GM11168 (cell line): Measurements from ENCODE around the gene CAPN12.
"Not testable (repeated sequence)": the region's sequence is repeated elsewhere in the genome, so short reads cannot be mapped to it uniquely, and the experiment has no call there.

Experiments used
- in situ Hi-C: fragments of 300-500 bp; cut with MboI; formaldehyde crosslinking; loops from one replicate; pipeline ENCODE4 v1.12.0; 2022; ENCODE audit warnings: low sequenced_read_pairs; ENCODE audit not compliant: unreplicated experiment

CAPN12 gene

DNA sequence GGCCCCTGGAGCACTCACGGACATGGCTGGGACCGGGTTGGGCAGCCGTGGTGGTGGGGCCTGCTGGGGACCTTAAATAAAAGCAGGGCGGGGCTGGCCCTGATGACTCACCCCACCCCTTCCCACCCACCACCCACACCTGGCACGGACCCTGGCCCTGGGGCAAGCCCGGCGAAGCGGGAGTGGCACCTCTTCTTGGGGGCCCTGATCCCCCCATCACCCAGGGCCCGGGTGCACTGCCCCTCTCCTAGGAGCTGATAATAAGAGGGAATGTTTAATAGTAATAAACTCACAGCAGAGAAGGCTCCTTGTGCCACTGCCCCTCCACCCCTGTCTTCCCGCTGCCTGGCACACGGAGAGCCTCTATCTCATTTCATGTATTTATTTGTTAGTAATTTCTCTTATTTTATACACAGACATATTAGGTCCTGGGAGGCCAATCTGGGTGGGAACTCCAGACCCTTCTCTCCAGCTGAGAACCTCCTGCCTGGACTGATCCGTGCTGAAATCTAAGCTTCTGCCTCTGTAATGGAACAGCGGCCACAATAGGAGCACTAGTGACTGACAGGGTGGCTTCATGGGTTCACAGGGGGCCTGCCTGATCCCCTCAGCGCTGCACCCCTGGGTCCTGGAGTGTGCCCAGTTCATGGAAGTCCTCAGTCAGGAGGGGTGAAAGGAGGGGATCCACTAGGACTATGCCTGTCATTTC is 29.3 kb upstream of the CAPN12 start, which contains the start of gene LGALS7:
Gene LGALS7, minus strand, starts transcription at position 49 of the 709 bp plus-strand sequence. Its CDS starts 25 bp downstream, at position 24.
- in situ Hi-C loops = no loop called here

DNA sequence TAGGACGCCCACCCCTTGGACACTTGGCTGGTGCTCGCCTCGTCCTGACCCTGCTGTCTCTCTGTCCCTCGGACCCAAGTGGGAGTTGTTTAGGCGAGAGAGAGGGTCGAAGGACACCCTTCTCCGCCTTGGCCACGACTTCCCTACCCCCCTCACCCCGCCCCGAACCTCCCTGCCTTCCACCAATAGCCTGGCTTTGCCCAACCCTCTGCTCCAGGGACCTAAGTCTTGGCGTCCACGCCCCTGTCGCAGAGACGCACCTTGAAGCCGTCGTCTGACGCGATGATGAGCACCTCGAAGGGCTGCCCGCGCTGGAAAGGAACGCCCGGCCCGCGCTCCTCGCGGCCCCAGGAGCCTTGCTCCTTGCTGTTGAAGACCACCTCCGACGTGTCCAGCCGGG is 27.3 kb upstream of the CAPN12 start:
- in situ Hi-C loops = not testable (repeated sequence)

DNA sequence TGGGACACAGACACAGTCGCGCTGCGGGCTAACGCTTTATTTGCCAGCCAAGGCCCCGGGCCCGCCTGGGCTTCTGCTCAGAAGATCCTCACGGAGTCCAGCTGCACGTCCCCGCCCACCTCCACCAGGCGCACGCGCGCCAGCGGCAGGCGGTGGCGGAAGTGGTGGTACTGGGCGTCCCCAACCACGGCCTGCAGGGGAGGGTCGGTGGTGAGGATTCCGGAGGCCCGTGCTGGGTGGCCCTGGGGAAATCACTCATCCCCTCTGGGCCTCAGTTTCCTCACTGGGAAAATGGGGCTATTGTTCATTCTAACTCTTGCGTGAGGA is 26.6 kb upstream of the CAPN12 start:
- in situ Hi-C loops = not testable (repeated sequence)

DNA sequence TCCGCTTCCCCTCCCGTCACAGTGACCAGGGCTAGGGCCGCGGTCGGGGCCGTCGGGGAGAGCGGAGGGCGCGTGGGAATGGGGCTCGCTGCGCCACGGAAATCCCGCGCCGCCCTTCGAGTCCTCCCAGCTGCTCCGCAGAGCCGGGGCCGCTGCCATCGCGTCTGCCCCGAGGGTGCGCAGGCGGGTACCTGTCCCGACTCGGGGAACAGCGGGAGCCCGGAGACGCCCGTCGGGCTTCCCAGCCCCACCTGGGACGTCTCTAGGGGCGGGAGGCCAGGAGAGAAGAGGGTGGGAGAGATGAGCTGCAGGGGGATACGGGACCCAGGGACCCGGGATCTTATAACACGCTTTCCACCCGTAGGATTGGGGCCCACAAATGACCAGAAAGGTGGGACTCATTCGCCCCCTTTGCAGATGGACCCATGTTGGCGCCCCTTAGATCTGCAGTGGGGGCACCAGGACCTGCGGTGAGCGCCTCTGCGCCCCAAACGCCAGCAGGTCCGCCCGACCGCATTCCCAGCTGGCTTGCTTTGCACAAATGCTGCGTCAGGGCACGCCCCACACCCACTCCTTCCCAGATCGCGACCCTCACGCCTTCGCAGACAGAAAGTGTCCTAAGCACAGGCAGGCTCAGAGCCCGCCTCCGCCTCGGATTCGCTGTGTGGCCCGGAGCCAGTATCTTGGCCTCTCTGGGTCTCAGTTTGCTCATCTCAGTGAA is 26.1 kb upstream of the CAPN12 start:
- in situ Hi-C loops = not testable (repeated sequence)

DNA sequence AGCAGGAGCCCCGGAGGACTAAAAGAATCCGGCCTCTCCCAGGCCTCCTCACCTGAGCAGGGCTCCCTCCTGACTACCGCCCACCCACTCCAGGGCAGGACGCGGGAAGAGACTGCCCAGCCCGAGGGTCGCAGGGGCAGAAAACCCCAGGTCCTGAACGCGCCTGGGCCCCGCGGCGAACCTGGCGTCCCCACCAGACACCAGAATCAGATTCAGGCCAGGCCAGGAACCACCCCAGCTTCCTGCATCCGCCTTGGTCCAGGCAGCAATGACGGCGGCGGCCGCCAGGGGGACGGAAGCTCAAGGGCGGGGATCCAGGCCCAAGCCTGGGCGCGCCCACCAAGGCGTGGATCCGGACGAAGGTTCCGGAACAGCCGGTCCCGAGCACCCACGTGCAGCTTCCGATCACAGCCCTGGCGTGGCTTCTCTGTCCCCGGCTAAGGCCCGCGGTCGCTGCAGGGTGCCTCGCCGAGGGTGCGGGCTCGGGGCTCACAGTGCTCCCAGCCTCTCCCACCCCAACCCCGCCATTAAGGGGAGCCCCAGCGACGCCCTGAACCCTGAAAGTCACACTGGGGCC is 25.4 kb upstream of the CAPN12 start:
- in situ Hi-C loops = no loop called here

- in situ Hi-C loops = no loop called here
These were observed 22.2 kb upstream of the CAPN12 start for GRCh38 chr19:38766276-38767047.

DNA sequence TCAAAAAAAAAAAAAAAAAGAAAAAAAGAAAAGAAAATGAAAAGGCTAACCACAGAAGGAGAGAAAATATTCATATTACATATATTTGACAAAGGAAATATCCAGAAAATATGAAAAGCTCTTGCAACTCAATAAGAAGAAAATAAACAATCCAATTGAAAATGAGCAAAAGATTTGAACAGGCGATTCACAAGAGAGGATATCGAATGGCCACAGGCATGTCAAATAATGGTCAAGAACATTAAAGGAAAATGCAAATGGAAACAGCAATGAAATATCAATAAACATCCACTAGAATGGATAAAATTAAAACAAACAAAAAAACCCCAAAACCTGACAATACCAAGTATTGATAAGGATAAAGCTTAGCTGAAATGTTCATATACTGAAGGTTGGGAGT is 20.9 kb upstream of the CAPN12 start:
- in situ Hi-C loops = no loop called here

- in situ Hi-C loops = no loop called here
These were observed 19.5 kb upstream of the CAPN12 start for GRCh38 chr19:38763795-38764220.

DNA sequence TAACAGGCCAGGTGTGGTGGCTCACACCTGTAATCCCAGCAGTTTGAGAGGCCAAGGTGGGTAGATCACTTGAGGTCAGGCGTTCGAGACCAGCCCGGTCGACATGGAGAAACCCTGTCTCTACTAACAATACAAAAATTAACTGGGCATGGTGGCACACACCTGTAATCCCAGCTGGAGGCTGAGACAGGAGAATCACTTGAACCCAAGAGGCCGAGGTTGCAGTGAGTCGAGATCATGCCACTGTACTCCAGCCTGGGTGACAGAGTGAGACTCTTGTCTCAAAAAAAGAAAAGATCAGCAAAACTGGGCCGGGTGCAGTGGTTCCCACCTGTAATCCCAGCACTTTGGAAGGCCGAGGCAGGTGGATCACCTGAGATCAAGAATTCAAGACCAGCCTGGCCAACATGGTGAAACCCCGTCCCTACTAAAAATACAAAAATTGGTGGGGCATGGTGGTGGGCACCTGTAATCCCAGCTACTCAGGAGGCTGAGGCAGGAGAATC is 17.7 kb upstream of the CAPN12 start:
- in situ Hi-C loops = not testable (repeated sequence)

- in situ Hi-C loops = not testable (repeated sequence)
These were observed 16.7 kb upstream of the CAPN12 start for GRCh38 chr19:38760805-38761517.

- in situ Hi-C loops = no loop called here
These were observed 15.3 kb upstream of the CAPN12 start for GRCh38 chr19:38759590-38760003.

DNA sequence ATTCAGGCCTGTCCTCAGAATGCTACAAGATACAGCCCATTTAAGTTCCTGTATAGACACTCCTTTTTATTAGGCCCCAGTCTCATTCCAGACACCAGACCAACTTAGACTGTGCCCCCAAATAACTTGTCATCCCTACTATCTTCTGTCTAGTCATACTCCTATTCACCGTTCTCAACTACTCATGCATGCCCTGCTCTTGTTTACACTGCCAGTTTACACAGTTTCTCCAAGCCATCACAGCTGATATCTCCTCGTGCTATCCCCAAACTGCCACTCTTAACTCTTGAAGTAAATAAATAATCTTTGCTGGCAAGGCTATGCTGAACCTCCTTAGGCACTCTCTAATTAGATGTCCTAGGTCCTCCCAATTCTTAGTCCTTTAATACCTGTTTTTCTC is 9.9 kb upstream of the CAPN12 start:
- in situ Hi-C loops = not testable (repeated sequence)

DNA sequence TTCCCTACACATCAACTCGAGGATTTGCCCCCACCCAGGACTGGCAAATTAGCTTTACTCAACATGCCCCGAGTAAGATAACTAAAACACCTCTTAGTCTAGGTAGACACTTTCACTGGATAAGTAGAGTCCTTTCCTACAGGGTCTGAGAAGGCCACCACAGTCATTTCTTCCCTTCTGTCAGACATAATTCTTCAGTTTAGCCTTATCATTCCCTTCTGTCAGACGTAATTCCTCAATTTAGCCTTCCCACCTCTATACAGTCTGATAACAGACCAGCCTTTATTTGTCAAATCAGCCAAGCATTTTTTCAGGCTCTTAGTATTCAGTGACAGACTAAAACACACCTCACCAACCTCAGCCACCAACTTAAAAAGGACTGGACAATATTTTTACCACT is 9.5 kb upstream of the CAPN12 start:
- in situ Hi-C loops = not testable (repeated sequence)

DNA sequence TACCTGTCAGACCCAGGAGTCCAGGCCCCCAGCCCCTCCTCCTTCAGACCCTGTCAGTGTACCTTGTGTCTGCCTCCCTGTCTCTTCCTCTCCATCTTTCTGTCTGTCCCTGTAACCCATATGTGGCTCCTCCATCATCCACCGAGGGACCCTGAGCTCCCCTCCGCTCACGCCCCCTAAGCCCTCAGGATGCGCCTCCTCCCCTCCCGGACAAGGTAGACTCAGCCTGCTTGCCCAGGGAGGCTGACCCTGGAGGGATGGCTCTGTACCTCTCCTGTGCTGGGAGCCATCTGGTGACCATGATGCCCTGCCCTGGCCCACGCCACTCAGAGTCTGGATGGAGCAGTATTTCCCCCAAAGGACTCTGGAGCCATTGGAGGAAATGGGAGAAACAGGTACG is 1.0 kb upstream of the CAPN12 start:
- in situ Hi-C loops = no loop called here

DNA sequence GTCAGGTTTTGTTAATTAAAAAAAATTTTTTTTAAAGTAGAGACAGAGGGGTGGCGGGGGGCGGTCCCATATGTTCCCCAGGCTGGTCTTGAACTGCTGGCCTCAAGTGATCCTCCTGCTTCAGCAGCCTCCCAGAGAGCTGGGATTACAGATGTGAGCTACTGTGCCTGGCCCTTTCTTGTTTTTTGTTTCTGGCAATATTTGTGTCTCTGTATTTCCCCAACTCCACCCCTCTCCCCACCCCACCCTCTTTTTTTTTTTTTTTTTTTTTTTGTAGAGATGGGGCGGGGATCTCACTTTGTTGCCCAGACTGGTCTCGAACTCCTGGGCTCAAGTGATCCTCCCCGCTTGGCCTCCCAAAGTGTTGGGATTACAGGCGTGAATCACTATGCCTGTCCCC is 600 bp upstream of the CAPN12 start:
- in situ Hi-C loops = no loop called here

GRCh38 chr19:38743394-38744297 is 628 bp downstream of the CAPN12 start:
- in situ Hi-C loops = no loop called here

- in situ Hi-C loops = no loop called here
These were observed 1.4 kb downstream of the CAPN12 start for GRCh38 chr19:38742906-38743305.

- in situ Hi-C loops = no loop called here
These were observed 2.0 kb downstream of the CAPN12 start for GRCh38 chr19:38742296-38742695.

- in situ Hi-C loops = no loop called here
These were observed 2.6 kb downstream of the CAPN12 start for GRCh38 chr19:38741670-38742069.
